ENCODE measurements around the gene ZC3HAV1.

Gene ZC3HAV1

GRCh38 chr7:139133335-139134139 lies 24.0 kb upstream of the ZC3HAV1 start:
- ATAC-seq, result peak; percentile 99
- TF ChIP-seq CSDC2 (CRISPR knock-in tag; IDR thresholded peaks at IDR 0.05), result peak; percentile 72; the same call in 1 of the 2 replicates
- TF ChIP-seq PPARA (CRISPR knock-in tag; IDR thresholded peaks at IDR 0.05; ENCODE audit: borderline replicate concordance), result no peak
- TF ChIP-seq RARB (CRISPR knock-in tag; IDR thresholded peaks at IDR 0.05), result peak; percentile 84
- no peak for TF ChIP-seq ISL1 (CRISPR knock-in tag; IDR thresholded peaks at IDR 0.05)
- TF ChIP-seq ZFP3 (CRISPR knock-in tag; IDR thresholded peaks at IDR 0.05), result peak; percentile 73; the same call in 1 of the 2 replicates
- 0 out of 2 replicates have a peak, but pooled peaks have one; percentile 34 for TF ChIP-seq TSHZ2 (CRISPR knock-in tag; IDR thresholded peaks at IDR 0.05)
- TF ChIP-seq GLIS3 (CRISPR knock-in tag; IDR thresholded peaks at IDR 0.05), result no peak
- TF ChIP-seq ARNTL (CRISPR knock-in tag; IDR thresholded peaks at IDR 0.05; ENCODE audit: borderline replicate concordance, low read depth), result no peak
- peak; percentile 87; the same call in 1 of the 2 replicates for TF ChIP-seq POU6F1 (CRISPR knock-in tag; IDR thresholded peaks at IDR 0.05; ENCODE audit: borderline replicate concordance, low read depth)
- TF ChIP-seq PATZ1 (CRISPR knock-in tag; IDR thresholded peaks at IDR 0.05; ENCODE audit: borderline replicate concordance), result no peak
- TF ChIP-seq ZNF8 (CRISPR knock-in tag; IDR thresholded peaks at IDR 0.05), result 0 out of 2 replicates have a peak, but pooled peaks have one; percentile 31

GRCh38 chr7:139132887-139133286 lies 23.4 kb upstream of the ZC3HAV1 start:
- TF ChIP-seq BACH2 (CRISPR knock-in tag; IDR thresholded peaks at IDR 0.05; ENCODE audit: borderline replicate concordance), result no peak
- no peak for TF ChIP-seq ARNTL (CRISPR knock-in tag; IDR thresholded peaks at IDR 0.05; ENCODE audit: borderline replicate concordance, low read depth)
- no peak for TF ChIP-seq ZNF565 (CRISPR knock-in tag; conservative IDR thresholded peaks at IDR 0.05; ENCODE audit: low read depth)
- no peak for TF ChIP-seq ZFP30 (CRISPR knock-in tag; IDR thresholded peaks at IDR 0.05)
- TF ChIP-seq TOX (CRISPR knock-in tag; IDR thresholded peaks at IDR 0.05; ENCODE audit: borderline replicate concordance), result no peak
- no peak for TF ChIP-seq PPARA (CRISPR knock-in tag; IDR thresholded peaks at IDR 0.05; ENCODE audit: borderline replicate concordance)
- no peak for TF ChIP-seq ZNF70 (CRISPR knock-in tag; IDR thresholded peaks at IDR 0.05)
- TF ChIP-seq PATZ1 (CRISPR knock-in tag; IDR thresholded peaks at IDR 0.05; ENCODE audit: borderline replicate concordance), result no peak
- no peak for TF ChIP-seq ZFP3 (CRISPR knock-in tag; IDR thresholded peaks at IDR 0.05)
- ATAC-seq, result peak; percentile 17

GRCh38 chr7:139131601-139132041 lies 22.1 kb upstream of the ZC3HAV1 start:
- no peak for ATAC-seq
- no peak for TF ChIP-seq TSHZ2 (CRISPR knock-in tag; IDR thresholded peaks at IDR 0.05)
- TF ChIP-seq ZNF70 (CRISPR knock-in tag; IDR thresholded peaks at IDR 0.05), result no peak
- no peak for TF ChIP-seq PPARA (CRISPR knock-in tag; IDR thresholded peaks at IDR 0.05; ENCODE audit: borderline replicate concordance)
- no peak for TF ChIP-seq PATZ1 (CRISPR knock-in tag; IDR thresholded peaks at IDR 0.05; ENCODE audit: borderline replicate concordance)
- TF ChIP-seq POU6F1 (CRISPR knock-in tag; IDR thresholded peaks at IDR 0.05; ENCODE audit: borderline replicate concordance, low read depth), result no peak
- TF ChIP-seq CSDC2 (CRISPR knock-in tag; IDR thresholded peaks at IDR 0.05), result no peak
- TF ChIP-seq CSRNP3 (CRISPR knock-in tag; IDR thresholded peaks at IDR 0.05), result no peak
- TF ChIP-seq GLIS3 (CRISPR knock-in tag; IDR thresholded peaks at IDR 0.05), result no peak
- no peak for TF ChIP-seq ZNF565 (CRISPR knock-in tag; conservative IDR thresholded peaks at IDR 0.05; ENCODE audit: low read depth)

Data from SK-N-SH treated with all-trans-retinoic acid at 6 μM for 48 hours (cell line).